K562 (cell line): ENCODE results near the gene ZBTB47. TPM values are rescaled to one million over a fixed set of nuclear protein-coding genes. Genes with fewer than 3 reads are reported as not detected.

Source experiments
- GTF2F1 ChIP-seq: IDR thresholded peaks from 2 replicates; pipeline ENCODE4 v1.6.1; 2011; ENCODE audit warnings: low read depth, low read length, improper control_type of control experiment
- HDAC8 ChIP-seq: fragments of 450-650 bp; IDR thresholded peaks from 2 replicates; pipeline ENCODE4 v1.6.1; 2016; ENCODE audit warnings: mild to moderate bottlenecking, missing genetic modification characterization, moderate library complexity, missing compliant biosample characterization
- HIVEP1 ChIP-seq: fragments of 250-450 bp; sonication (Bioruptor Pico); IDR thresholded peaks from 2 replicates; pipeline ENCODE4 v1.4.0; 2020; ENCODE audit warnings: mild to moderate bottlenecking
- KDM5B ChIP-seq: fragments of 200-600 bp; sonication (generic); IDR thresholded peaks from 2 replicates; pipeline ENCODE4 v1.6.1; 2012; ENCODE audit warnings: low read depth, mild to moderate bottlenecking, moderate library complexity, low read length, control low read depth, inconsistent platforms; ENCODE audit not compliant: insufficient replicate concordance
- MED1 ChIP-seq: sonication (generic); formaldehyde crosslinking; IDR thresholded peaks from 2 replicates; pipeline ENCODE4 v1.8.1; 2023; ENCODE audit warnings: missing genetic modification reagents, borderline replicate concordance
- MEF2D ChIP-seq: conservative IDR thresholded peaks from 2 replicates; pipeline ENCODE4 v1.6.1; 2016; ENCODE audit warnings: low read depth, missing genetic modification characterization, missing compliant biosample characterization
- MTA1 ChIP-seq: fragments of 450-650 bp; IDR thresholded peaks from 2 replicates; pipeline ENCODE4 v1.6.1; 2017; ENCODE audit warnings: borderline replicate concordance
- NBN ChIP-seq: fragments of 450-650 bp; IDR thresholded peaks from 2 replicates; pipeline ENCODE4 v1.6.1; 2016; ENCODE audit warnings: low read depth, mild to moderate bottlenecking
- NFE2 ChIP-seq: IDR thresholded peaks from 2 replicates; pipeline ENCODE4 v1.6.1; 2014; ENCODE audit warnings: antibody characterized with exemption, low read depth
- NFIX ChIP-seq: fragments of 250-450 bp; sonication (Bioruptor Pico); IDR thresholded peaks from 2 replicates; pipeline ENCODE4 v1.4.0; 2020; ENCODE audit warnings: low read depth, mild to moderate bottlenecking, moderate library complexity
- PCBP2 ChIP-seq: fragments of 200-400 bp; formaldehyde crosslinking; IDR thresholded peaks from 2 replicates; pipeline ENCODE4 v1.6.1; 2018; ENCODE audit warnings: low read length, low read depth, mild to moderate bottlenecking, moderate library complexity; ENCODE audit not compliant: poor library complexity, severe bottlenecking
- TEAD4 ChIP-seq, 2 experiments: sonication (generic) in 1 of 2; formaldehyde crosslinking in 1 of 2; IDR thresholded peaks; 2 replicates each; pipeline versions ENCODE4 v1.6.1 to v1.8.0; 2012 to 2022; ENCODE audit warnings: borderline replicate concordance in 1 of 2, inconsistent platforms in 1 of 2, low read length in 1 of 2, mild to moderate bottlenecking in 1 of 2, missing genetic modification reagents in 1 of 2
- XRCC3 ChIP-seq: fragments of 450-650 bp; IDR thresholded peaks from 2 replicates; pipeline ENCODE4 v1.6.1; 2017; ENCODE audit warnings: mild to moderate bottlenecking, moderate library complexity
- ZBTB7A ChIP-seq: IDR thresholded peaks from 2 replicates; pipeline ENCODE4 v1.6.1; 2011; ENCODE audit warnings: low read depth, mild to moderate bottlenecking, low read length, moderate library complexity, borderline replicate concordance; ENCODE audit not compliant: control insufficient read depth
- ZNF146 ChIP-seq: IDR thresholded peaks from one replicate; pipeline ENCODE4 v1.6.1; 2018; ENCODE audit warnings: missing compliant biosample characterization; ENCODE audit not compliant: unreplicated experiment
- ZNF707 ChIP-seq: fragments of 250-450 bp; sonication (Bioruptor Pico); conservative IDR thresholded peaks from 2 replicates; pipeline ENCODE4 v1.8.0; 2022; ENCODE audit warnings: inconsistent platforms, mild to moderate bottlenecking, moderate library complexity
- ZZZ3 ChIP-seq: fragments of 450-650 bp; IDR thresholded peaks from 2 replicates; pipeline ENCODE4 v1.6.1; 2016; ENCODE audit warnings: antibody characterized with exemption, mild to moderate bottlenecking, moderate library complexity
- polyA plus RNA-seq, 8 experiments: library from polyadenylated mRNA; depleted of rRNA in 4 of 8; stranded (reverse) in 5 of 8; unstranded in 3 of 8; fragments of >200 nt; fragmentation: Nextera tagmentation in 2 of 8; fragmentation: Illumina TruSeq in 1 of 8; extraction: Ambion mirVana in 2 of 8; extraction: Trizol in 1 of 8; gene quantifications; 2 replicates each; pipeline versions ENCODE4 v1.2.1 to v1.2.3, GENCODE V29; 2011 to 2014; ENCODE audit warnings: inconsistent platforms in 1 of 8, missing spikeins in 1 of 8
- total RNA-seq, 7 experiments: library from RNA; depleted of rRNA in 6 of 7; stranded (reverse); fragments of >200 nt in 6 of 7; fragmentation: Illumina TruSeq in 2 of 7; extraction: Trizol in 2 of 7; gene quantifications; 2 replicates each; pipeline versions ENCODE4 v1.2.1 to v1.2.3, GENCODE V29; 2011 to 2021; ENCODE audit warnings: low replicate concordance in 1 of 7
- TF ChIP-seq, protein P1 (sequence below): sonication (generic); formaldehyde crosslinking; IDR thresholded peaks from 2 replicates; pipeline ENCODE4 v1.8.0; 2022; ENCODE audit warnings: mild to moderate bottlenecking, missing genetic modification reagents
- TF ChIP-seq, protein P2 (sequence below): fragments of 450-650 bp; IDR thresholded peaks from 2 replicates; pipeline ENCODE4 v1.6.1; 2017; ENCODE audit warnings: antibody characterized with exemption
- TF ChIP-seq, protein P3 (sequence below): fragments of 250-450 bp; sonication (Bioruptor Pico); IDR thresholded peaks from 2 replicates; pipeline ENCODE4 v1.5.0; 2021
- TF ChIP-seq, protein P4 (sequence below): fragments of 450-650 bp; formaldehyde crosslinking; IDR thresholded peaks from 2 replicates; pipeline ENCODE4 v1.4.0; 2020; ENCODE audit warnings: mild to moderate bottlenecking, moderate library complexity

Gene ZBTB47
- total and polyA plus RNA-seq, 9 of the 15 experiments (the other 6 are each of a cell fraction or from before 2014, with no cell fraction given), result 0.11 to 4.6 (median 1.7) TPM; not detected in 1

DNA sequence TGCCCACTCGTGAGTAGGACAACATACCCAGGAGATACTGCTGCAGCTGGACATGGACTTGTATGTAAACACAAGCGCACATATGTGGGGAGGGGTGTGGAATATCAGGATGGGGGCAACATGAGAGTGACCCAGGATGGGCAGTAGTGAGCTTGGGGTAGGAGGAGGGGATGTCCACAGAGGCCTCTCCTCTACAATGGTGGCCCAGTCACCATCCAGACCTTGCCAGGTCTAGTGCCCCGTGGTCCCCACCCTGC is 266 bp upstream of the ZBTB47 start (continued):
- peak; percentile 33 for TF ChIP-seq KDM5B
- no peak for TF ChIP-seq ZNF146 (CRISPR knock-in tag)
- TF ChIP-seq MED1 (CRISPR knock-in tag), result no peak
- no peak for TF ChIP-seq MTA1
- TF ChIP-seq, protein P1, sequence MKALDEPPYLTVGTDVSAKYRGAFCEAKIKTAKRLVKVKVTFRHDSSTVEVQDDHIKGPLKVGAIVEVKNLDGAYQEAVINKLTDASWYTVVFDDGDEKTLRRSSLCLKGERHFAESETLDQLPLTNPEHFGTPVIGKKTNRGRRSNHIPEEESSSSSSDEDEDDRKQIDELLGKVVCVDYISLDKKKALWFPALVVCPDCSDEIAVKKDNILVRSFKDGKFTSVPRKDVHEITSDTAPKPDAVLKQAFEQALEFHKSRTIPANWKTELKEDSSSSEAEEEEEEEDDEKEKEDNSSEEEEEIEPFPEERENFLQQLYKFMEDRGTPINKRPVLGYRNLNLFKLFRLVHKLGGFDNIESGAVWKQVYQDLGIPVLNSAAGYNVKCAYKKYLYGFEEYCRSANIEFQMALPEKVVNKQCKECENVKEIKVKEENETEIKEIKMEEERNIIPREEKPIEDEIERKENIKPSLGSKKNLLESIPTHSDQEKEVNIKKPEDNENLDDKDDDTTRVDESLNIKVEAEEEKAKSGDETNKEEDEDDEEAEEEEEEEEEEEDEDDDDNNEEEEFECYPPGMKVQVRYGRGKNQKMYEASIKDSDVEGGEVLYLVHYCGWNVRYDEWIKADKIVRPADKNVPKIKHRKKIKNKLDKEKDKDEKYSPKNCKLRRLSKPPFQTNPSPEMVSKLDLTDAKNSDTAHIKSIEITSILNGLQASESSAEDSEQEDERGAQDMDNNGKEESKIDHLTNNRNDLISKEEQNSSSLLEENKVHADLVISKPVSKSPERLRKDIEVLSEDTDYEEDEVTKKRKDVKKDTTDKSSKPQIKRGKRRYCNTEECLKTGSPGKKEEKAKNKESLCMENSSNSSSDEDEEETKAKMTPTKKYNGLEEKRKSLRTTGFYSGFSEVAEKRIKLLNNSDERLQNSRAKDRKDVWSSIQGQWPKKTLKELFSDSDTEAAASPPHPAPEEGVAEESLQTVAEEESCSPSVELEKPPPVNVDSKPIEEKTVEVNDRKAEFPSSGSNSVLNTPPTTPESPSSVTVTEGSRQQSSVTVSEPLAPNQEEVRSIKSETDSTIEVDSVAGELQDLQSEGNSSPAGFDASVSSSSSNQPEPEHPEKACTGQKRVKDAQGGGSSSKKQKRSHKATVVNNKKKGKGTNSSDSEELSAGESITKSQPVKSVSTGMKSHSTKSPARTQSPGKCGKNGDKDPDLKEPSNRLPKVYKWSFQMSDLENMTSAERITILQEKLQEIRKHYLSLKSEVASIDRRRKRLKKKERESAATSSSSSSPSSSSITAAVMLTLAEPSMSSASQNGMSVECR (CRISPR knock-in tag), result peak; percentile 29; the same call in 1 of the 2 replicates
- TF ChIP-seq HDAC8 (tag), result no peak
- TF ChIP-seq, protein P2, sequence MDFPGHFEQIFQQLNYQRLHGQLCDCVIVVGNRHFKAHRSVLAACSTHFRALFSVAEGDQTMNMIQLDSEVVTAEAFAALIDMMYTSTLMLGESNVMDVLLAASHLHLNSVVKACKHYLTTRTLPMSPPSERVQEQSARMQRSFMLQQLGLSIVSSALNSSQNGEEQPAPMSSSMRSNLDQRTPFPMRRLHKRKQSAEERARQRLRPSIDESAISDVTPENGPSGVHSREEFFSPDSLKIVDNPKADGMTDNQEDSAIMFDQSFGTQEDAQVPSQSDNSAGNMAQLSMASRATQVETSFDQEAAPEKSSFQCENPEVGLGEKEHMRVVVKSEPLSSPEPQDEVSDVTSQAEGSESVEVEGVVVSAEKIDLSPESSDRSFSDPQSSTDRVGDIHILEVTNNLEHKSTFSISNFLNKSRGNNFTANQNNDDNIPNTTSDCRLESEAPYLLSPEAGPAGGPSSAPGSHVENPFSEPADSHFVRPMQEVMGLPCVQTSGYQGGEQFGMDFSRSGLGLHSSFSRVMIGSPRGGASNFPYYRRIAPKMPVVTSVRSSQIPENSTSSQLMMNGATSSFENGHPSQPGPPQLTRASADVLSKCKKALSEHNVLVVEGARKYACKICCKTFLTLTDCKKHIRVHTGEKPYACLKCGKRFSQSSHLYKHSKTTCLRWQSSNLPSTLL, result no peak
- no peak for TF ChIP-seq PCBP2
- TF ChIP-seq TEAD4 (IDR thresholded peaks at IDR 0.05; ENCODE audit: low read length), result no peak
- TF ChIP-seq TEAD4 (CRISPR knock-in tag; IDR thresholded peaks at IDR 0.05; ENCODE audit: borderline replicate concordance), result no peak
- TF ChIP-seq MEF2D (tag), result no peak
- TF ChIP-seq XRCC3, result no peak
- no peak for TF ChIP-seq HIVEP1 (CRISPR knock-in tag)
- TF ChIP-seq, protein P3, sequence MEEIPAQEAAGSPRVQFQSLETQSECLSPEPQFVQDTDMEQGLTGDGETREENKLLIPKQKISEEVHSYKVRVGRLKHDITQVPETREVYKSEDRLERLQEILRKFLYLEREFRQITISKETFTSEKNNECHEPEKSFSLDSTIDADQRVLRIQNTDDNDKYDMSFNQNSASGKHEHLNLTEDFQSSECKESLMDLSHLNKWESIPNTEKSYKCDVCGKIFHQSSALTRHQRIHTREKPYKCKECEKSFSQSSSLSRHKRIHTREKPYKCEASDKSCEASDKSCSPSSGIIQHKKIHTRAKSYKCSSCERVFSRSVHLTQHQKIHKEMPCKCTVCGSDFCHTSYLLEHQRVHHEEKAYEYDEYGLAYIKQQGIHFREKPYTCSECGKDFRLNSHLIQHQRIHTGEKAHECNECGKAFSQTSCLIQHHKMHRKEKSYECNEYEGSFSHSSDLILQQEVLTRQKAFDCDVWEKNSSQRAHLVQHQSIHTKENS (CRISPR knock-in tag), result no peak
- no peak for TF ChIP-seq GTF2F1
- no peak for TF ChIP-seq ZBTB7A
- TF ChIP-seq NFE2, result no peak
- TF ChIP-seq, protein P4, sequence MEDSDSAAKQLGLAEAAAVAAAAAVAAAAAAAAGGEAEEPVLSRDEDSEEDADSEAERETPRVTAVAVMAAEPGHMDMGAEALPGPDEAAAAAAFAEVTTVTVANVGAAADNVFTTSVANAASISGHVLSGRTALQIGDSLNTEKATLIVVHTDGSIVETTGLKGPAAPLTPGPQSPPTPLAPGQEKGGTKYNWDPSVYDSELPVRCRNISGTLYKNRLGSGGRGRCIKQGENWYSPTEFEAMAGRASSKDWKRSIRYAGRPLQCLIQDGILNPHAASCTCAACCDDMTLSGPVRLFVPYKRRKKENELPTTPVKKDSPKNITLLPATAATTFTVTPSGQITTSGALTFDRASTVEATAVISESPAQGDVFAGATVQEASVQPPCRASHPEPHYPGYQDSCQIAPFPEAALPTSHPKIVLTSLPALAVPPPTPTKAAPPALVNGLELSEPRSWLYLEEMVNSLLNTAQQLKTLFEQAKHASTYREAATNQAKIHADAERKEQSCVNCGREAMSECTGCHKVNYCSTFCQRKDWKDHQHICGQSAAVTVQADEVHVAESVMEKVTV (CRISPR knock-in tag), result no peak
- no peak for TF ChIP-seq ZNF707 (CRISPR knock-in tag)
- no peak for TF ChIP-seq NBN
- no peak for TF ChIP-seq ZZZ3
- TF ChIP-seq NFIX (CRISPR knock-in tag), result no peak
